ENCODE results near the gene ESYT1. TPM values are rescaled to one million over a fixed set of nuclear protein-coding genes. Genes with fewer than 3 reads are reported as not detected.

ESYT1 gene
- total RNA-seq, 1 experiment from 2014 or later = 152 TPM

GRCh38 chr12:56189099-56189917 is 61.2 kb downstream of the ESYT1 start, which contains the start of gene SMARCC2:
SMARCC2 (minus strand) TSS chr12:56189483; CDS start chr12:56189461, 22 bp downstream.
- H3K9me3 ChIP-seq (ENCODE audit: control insufficient read depth, insufficient read depth, low read depth, low read length) = no peaks in the 10 kb centered on the region
- BruUV-seq (replicated peaks) = no TSS peak
- peaks cover 12% of the 10 kb centered on the region for H3K4me1 ChIP-seq (ENCODE audit: control insufficient read depth, insufficient read depth, low read length)
- H3K4me3 ChIP-seq (ENCODE audit: low read depth in 2 of 2, low read length in 2 of 2) = peak within 1 kb of the TSS; percentile 77 to 98
- TF ChIP-seq TCF7L2 (IDR thresholded peaks at IDR 0.05; ENCODE audit: low read depth, low read length) = no peak
- peak; percentile 57 for TF ChIP-seq POLR2AphosphoS5 (IDR thresholded peaks at IDR 0.05; ENCODE audit: low read depth, low read length)
- TF ChIP-seq SIN3A (IDR thresholded peaks at IDR 0.05; ENCODE audit: borderline replicate concordance, insufficient read depth, low read depth, low read length) = peak; percentile 89; the same call in 1 of the 2 replicates
- TF ChIP-seq REST (IDR thresholded peaks at IDR 0.05; ENCODE audit: insufficient read depth in 1 of 2, low read depth in 2 of 2, low read length in 1 of 2) = 0 out of 4 replicates have a peak, but pooled peaks of 1 of the 2 experiments have one; percentile 22
- TF ChIP-seq CTCF (IDR thresholded peaks at IDR 0.05) = peak; percentile 99
- DNase-seq (ENCODE audit: low read depth, low spot score) (peak; percentile 64), ATAC-seq (peak; percentile 91)
- in situ Hi-C loops (cut with HindIII; ENCODE audit: low pct_unique_long_range_greater_than_20kb, low sequenced_read_pairs) = no loop called here
- ChIA-PET POLR2A (interaction anchor here (0.5 to 0.7 kb wide), 5 partner anchors 33 to 436 kb away, joined by 3 to 8 read pairs (median 3); partner anchors contain the start of genes ESYT1, RNF41 and ZC3H10), CTCF (interaction anchor here (0.5 to 2.0 kb wide), 17 partner anchors 9 to 448 kb away, joined by 3 to 41 read pairs (median 5); partner anchors contain the start of genes RBMS2, RNF41 and ZC3H10)
- no peaks in the 10 kb centered on the region for H3K27me3 ChIP-seq (ENCODE audit: control insufficient read depth, insufficient read depth, low read length)
- peaks cover 17% of the 10 kb centered on the region for H3K36me3 ChIP-seq (ENCODE audit: control insufficient read depth, insufficient read depth, low read length)
- intact Hi-C loops (cut with micrococcal nuclease; ENCODE audit: unreplicated experiment) = loop anchor here (1.0 kb wide), 1 partner anchor 70 kb away; no protein-coding TSS in a partner anchor
- H3K27ac ChIP-seq (ENCODE audit: low read length) = peak within 1 kb of the TSS; percentile 95

- in situ Hi-C loops (cut with HindIII; ENCODE audit: low pct_unique_long_range_greater_than_20kb, low sequenced_read_pairs) = no loop called here
These were observed 62.0 kb downstream of the ESYT1 start for GRCh38 chr12:56189918-56190694.

More at GRCh38 chr12:56189918-56190694, 62.0 kb downstream of the ESYT1 start:
- no TSS peak for BruUV-seq (replicated peaks)
- H3K36me3 ChIP-seq (ENCODE audit: control insufficient read depth, insufficient read depth, low read length) = peaks cover 10% of the 10 kb centered on the region
- H3K4me3 ChIP-seq (ENCODE audit: low read depth in 2 of 2, low read length in 2 of 2) = peak overlapping the region; percentile 68 to 98
- POLR2A ChIA-PET = interaction anchor here (0.5 to 0.7 kb wide), 3 partner anchors 32 to 435 kb away, joined by 3 to 9 read pairs (median 8); partner anchors contain the start of gene RNF41
- peaks cover 12% of the 10 kb centered on the region for H3K4me1 ChIP-seq (ENCODE audit: control insufficient read depth, insufficient read depth, low read length)
- TF ChIP-seq CTCF (IDR thresholded peaks at IDR 0.05) = no peak
- TF ChIP-seq SIN3A (IDR thresholded peaks at IDR 0.05; ENCODE audit: borderline replicate concordance, insufficient read depth, low read depth, low read length) = no peak
- TF ChIP-seq REST (IDR thresholded peaks at IDR 0.05; ENCODE audit: insufficient read depth in 1 of 2, low read depth in 2 of 2, low read length in 1 of 2) = no peak
- no peak for TF ChIP-seq POLR2AphosphoS5 (IDR thresholded peaks at IDR 0.05; ENCODE audit: low read depth, low read length)
- TF ChIP-seq TCF7L2 (IDR thresholded peaks at IDR 0.05; ENCODE audit: low read depth, low read length) = no peak
- peak; percentile 94 for DNase-seq (ENCODE audit: low read depth, low spot score)
- CTCF ChIA-PET = interaction anchor here (0.5 to 2.0 kb wide), 13 partner anchors 10 to 449 kb away, joined by 4 to 41 read pairs (median 6); partner anchors contain the start of genes RBMS2, RNF41 and ZC3H10
- H3K9me3 ChIP-seq (ENCODE audit: control insufficient read depth, insufficient read depth, low read depth, low read length) = no peaks in the 10 kb centered on the region
- peak; percentile 82 for ATAC-seq
- H3K27ac ChIP-seq (ENCODE audit: low read length) = peak overlapping the region; percentile 95
- H3K27me3 ChIP-seq (ENCODE audit: control insufficient read depth, insufficient read depth, low read length) = no peaks in the 10 kb centered on the region
- intact Hi-C loops (cut with micrococcal nuclease; ENCODE audit: unreplicated experiment) = loop anchor here (1.0 kb wide), 1 partner anchor 71 kb away; no protein-coding TSS in a partner anchor
